ENCODE measurements around the gene PELI1. TPM values are rescaled to one million over a fixed set of nuclear protein-coding genes. Genes with fewer than 3 reads are reported as not detected.

Gene PELI1
- total RNA-seq, 4 donors from 2014 or later, result 21.7 to 56.7 (median 34.3) TPM

GRCh38 chr2:64168201-64168600, 24.0 kb upstream of the PELI1 start:
- no peak for TF ChIP-seq CTCF (IDR thresholded peaks at IDR 0.05)
- no peak for DNase-seq (ENCODE audit: low spot score)
- ATAC-seq (ENCODE audit: low FRiP score), result no peak

- ATAC-seq (ENCODE audit: low FRiP score), result no peak
- no peak for TF ChIP-seq CTCF (IDR thresholded peaks at IDR 0.05)
- DNase-seq (ENCODE audit: low spot score), result no peak
These were observed 22.6 kb upstream of the PELI1 start for GRCh38 chr2:64166637-64167420.

- DNase-seq (ENCODE audit: low spot score), result no peak
- ATAC-seq (ENCODE audit: low FRiP score), result no peak
- no peak for TF ChIP-seq CTCF (IDR thresholded peaks at IDR 0.05)
These were observed 22.0 kb upstream of the PELI1 start for GRCh38 chr2:64166212-64166611.

- no peak for TF ChIP-seq CTCF (IDR thresholded peaks at IDR 0.05)
- no peak for DNase-seq (ENCODE audit: low spot score)
- ATAC-seq (ENCODE audit: low FRiP score), result no peak
These were observed 21.5 kb upstream of the PELI1 start for GRCh38 chr2:64165706-64166105.

GRCh38 chr2:64164629-64165028, 20.4 kb upstream of the PELI1 start:
- no peak for TF ChIP-seq CTCF (IDR thresholded peaks at IDR 0.05)
- DNase-seq (ENCODE audit: low spot score), result no peak
- ATAC-seq (ENCODE audit: low FRiP score), result no peak

DNA sequence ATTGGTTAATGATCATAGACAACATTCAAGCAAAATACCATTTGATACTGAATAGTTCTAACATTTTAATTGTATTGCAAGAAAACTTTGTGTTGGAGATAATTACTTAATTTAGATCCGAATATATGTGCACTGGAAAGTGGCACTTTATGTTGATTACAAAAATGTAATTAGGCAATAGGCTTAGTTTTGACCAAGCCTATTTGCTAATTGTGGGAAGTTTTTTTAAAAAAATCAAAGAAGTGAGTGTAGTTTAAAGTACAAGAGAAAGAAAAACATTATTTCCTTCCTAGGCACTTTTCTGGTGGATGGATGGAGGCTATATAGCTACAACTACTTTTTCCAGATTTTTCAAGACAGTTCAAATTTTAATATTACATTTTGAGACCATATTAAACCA, 18.3 kb upstream of the PELI1 start:
- no peak for ATAC-seq (ENCODE audit: low FRiP score)
- no peak for TF ChIP-seq CTCF (IDR thresholded peaks at IDR 0.05)

GRCh38 chr2:64157792-64158191, 13.6 kb upstream of the PELI1 start:
- ATAC-seq (ENCODE audit: low FRiP score) (no peak), DNase-seq (ENCODE audit: low spot score) (no peak)
- no peak for TF ChIP-seq CTCF (IDR thresholded peaks at IDR 0.05)

More for the DNA sequence above, 18.3 kb upstream of the PELI1 start:
- no peak for DNase-seq (ENCODE audit: low spot score)

Data from omental fat pad (tissue), 4 donors.